GM21360 (cell line): ENCODE data around the gene BECN2.

ENCODE experiments used
- ATAC-seq: cut with Tn5 transposase; IDR thresholded peaks from one replicate; pipeline ENCODE4 v1.9.1; 2021; ENCODE audit warnings: mild to moderate bottlenecking, moderate library complexity; ENCODE audit not compliant: unreplicated experiment

BECN2 gene

DNA sequence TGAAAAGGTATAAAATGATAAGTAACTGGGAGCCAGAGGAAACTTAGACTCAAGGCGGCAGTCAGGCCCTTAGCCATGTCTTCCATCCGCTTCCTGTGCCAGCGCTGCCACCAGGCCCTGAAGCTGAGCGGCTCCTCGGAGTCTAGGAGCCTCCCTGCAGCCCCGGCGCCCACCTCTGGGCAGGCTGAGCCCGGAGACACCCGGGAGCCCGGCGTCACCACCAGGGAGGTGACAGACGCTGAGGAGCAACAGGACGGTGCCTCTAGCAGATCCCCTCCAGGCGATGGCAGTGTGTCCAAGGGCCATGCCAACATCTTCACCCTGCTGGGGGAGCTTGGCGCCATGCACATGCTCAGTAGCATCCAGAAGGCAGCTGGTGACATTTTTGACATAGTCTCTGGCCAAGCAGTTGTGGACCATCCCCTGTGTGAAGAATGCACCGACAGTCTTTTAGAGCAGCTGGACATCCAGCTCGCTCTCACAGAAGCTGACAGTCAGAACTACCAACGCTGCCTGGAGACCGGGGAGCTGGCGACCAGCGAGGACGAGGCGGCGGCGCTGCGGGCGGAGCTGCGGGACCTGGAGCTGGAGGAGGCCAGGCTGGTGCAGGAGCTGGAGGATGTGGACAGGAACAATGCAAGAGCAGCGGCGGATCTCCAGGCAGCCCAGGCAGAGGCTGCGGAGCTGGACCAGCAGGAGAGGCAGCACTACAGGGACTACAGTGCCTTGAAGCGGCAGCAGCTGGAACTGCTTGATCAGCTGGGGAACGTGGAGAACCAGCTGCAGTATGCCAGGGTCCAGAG is at the start of gene BECN2:
Gene BECN2, plus strand, starts transcription at position 76 of the 803 bp plus-strand sequence. Its CDS starts 0 bp downstream, at position 76.
- no peak for ATAC-seq

DNA sequence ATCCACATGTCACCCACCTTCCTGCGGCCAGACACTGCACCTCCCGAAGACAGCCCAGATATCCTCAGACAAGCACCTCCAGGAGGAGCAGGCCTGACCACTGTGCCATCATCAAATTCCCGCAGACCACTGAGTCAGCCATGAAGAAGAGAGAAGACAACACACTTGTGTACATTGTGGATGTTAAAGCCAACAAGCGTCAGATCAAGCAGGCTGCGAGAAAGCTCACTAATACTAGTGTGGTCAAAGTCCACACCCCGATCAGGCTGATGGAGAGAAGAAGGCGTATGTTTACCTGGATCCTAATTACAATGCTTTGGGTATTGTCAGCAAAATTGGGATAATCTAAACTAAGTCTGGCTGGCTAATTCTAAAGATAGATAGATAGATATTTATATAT is 41.4 kb upstream of the BECN2 start:
- no peak for ATAC-seq

DNA sequence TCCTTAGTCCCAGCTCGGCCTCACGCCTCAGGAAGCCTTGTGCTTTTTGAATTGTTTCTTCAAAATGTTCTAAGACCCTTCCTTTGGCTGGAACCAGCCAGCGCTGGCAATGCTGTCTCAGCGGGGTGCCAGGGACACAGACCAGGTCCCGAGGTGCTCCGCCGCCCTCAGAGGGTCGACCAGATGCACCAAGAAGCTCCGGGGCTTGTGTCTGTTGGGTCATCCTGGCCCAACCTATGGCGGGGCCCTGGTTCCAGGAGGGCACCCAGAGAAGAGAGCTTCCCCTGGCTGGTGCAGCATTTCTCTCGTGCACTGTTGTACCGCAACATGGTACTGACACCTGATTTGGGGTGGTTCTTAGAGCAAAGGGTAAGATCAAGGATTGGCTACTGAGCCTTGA is 40.1 kb upstream of the BECN2 start:
- ATAC-seq, result no peak

DNA sequence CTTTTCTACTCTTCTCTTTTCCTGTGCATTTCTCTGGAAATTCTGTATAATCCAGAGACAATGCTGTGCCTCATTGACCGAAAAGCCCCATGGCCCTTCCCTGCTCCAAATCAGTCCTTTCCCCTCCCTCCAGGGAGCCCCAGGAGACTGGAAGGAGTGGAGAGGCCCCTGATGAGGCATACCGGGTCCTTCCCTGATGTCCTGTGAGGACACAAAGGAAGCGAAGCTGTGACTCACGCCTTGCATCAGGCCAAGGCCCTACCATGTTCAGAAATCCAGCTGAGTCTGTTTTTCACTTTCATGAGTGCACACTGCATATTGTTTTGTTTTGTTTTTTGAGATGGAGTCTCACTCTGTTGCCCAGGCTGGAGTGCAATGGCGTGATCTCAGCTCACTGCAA is 38.7 kb upstream of the BECN2 start:
- no peak for ATAC-seq

GRCh38 chr1:241924080-241924808 is 33.3 kb upstream of the BECN2 start:
- no peak for ATAC-seq

DNA sequence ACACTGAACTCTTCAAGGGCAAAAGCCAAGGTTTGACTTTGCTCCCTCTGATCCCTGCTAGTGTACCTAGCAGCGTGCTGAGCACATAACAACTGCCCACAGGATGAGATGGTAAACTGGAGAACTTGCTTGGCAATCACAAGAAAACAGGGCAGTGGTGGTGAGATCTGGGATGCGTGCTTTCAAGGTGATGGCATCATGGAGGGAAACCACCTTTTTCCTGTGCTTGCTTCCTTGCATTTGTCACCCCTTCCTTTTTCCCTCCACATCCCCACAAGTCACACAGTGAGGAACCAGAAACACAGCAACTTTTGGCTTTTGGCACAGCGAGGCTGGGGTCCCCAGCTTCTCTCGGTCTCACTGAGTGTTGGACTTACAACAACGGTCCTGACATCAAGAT is 31.4 kb upstream of the BECN2 start:
- no peak for ATAC-seq

- ATAC-seq, result no peak
Measured at GRCh38 chr1:241927321-241927720, 30.2 kb upstream of the BECN2 start.

DNA sequence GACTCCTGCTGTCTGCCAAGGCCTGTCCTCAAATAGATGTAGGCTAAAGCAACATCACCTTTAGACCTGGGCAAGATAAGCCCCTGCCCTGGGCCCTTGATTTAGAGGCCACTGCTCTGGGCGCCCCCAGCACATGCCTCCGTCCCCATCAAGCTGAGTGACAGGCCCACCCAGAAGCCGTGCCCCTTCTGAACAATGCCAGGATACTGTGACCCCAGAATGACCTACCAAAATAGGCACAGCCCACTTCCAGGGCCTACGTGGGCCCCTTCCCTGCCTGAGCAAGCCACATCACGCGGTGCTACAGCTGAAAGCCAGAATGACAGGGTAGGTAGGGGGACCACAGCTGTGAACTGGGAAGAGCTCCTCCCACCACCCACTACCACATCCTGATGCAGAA is 24.7 kb upstream of the BECN2 start:
- no peak for ATAC-seq

DNA sequence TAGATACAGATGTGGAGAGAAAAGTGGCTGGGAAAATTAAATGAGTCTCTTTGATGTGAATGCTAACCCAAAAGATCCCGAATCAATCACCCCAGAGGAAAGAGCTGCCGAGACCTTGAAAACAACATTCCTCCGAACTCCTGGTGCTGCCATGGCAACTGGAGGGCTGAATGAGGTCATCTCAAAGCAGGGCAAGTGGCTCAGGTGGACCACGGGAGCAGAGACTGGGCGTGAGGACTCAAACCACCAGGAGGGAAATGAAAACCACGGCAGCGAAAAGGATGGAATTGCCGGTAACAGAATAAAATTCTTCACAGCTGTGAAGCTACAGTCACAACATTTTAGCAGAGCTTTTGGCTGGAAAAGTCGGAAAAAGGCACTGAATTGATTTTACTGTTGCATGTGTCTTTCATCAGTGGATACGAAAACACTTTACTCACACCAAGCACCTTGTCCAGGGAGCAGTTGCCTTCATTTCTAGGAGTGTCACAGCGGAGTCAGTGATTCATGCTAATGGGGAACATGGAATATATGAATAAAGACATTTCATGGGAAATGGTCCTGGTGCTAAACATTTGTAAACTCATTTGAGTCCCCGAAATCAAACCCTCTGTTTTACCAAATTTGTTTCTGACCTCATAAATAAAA is 23.2 kb upstream of the BECN2 start:
- ATAC-seq, result no peak

DNA sequence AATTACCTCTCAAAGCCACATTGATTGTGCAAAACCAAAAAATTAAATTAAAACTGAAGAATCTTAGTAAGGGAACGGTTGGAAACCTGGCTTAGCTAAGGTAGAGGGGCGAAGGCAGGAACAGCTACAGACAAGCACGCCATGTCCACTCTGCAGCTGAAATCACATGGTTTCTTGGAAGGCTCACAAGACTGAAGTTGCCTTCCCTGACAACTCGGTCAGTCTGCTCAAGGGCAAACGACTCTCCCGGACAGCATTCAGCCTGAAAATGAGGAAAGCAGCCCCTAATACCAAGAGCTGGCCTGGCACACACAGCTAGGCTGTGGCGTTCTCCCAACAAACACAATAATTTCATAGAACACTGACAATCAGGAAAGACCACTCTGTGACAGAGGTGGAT is 22.7 kb upstream of the BECN2 start:
- ATAC-seq, result no peak

DNA sequence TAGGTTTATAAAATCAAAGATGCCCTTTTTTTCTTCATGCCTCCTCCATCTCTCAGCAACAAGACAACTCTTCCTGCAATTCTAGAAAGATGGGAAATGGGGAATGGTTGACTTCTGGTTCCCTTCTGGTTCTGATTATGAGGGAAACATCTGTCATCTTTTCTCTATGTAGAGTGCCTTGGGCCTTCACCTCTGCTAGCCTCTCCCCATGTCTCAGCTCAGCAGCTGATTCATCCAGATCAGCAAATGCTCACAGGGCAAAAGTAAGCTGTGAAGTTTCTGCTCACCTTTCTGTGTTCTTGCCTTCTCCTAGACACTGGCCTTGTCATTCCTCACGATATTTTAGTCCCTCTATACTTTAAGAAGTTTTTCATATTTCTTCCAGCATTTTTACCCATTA is 17.8 kb upstream of the BECN2 start:
- ATAC-seq, result no peak

GRCh38 chr1:241942738-241943137 is 14.8 kb upstream of the BECN2 start:
- ATAC-seq, result no peak

DNA sequence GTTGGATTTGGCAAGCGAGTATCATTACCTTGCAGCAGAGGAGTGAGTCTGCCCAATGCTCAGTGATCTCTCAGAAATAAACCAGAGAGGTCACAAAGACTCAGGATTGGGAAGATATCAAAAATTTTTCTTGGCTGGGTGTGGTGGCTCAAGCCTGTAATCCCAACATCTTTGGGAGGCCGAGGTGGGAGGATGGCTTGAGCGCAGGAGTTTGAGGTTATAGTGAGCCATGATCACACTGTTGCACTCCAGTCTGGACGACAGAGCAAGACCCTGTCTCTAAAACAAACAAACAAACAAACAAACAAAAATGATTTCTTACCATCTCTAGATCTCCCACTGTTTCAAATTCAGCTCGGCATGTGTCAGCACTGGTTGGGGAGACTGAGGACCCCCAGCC is 13.3 kb upstream of the BECN2 start:
- no peak for ATAC-seq

DNA sequence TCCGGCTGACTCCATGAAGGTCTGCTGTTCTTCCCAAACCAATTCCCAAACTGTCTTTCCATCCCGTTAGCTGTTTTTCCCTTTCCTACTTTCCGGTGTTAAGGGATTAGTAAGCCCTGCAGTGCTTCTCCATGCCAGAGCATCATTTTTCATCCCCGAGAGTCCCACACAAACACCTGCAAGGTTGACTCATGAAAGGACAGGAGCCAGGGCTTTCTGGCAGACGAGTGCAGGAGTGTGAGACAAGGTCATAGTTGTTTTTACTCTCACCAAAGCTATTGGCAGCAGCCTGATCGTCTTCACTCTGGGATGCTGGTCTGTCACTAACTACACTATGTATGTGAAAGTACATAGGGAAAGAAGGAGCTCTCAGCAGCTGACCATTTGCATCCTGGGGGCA is 10.2 kb upstream of the BECN2 start:
- ATAC-seq, result no peak

DNA sequence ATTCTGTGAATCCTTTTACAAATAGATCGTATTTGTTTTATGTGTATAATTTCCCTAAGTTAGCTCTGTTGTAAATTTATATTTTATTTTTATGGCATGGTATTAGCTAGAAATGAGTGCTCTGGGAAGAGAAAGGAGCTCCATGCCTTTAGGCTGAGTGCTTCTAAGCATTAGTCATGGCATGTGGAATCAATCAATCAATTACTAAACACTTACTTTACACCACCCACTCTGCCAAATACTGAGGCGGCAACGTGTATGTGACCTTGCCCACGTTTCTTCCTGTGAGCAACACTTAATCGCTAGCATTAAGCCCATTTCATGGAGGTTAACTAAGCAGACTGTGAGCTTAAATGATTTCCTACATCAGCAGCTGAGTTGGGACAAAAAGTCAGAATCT is 7.2 kb upstream of the BECN2 start:
- ATAC-seq, result no peak

DNA sequence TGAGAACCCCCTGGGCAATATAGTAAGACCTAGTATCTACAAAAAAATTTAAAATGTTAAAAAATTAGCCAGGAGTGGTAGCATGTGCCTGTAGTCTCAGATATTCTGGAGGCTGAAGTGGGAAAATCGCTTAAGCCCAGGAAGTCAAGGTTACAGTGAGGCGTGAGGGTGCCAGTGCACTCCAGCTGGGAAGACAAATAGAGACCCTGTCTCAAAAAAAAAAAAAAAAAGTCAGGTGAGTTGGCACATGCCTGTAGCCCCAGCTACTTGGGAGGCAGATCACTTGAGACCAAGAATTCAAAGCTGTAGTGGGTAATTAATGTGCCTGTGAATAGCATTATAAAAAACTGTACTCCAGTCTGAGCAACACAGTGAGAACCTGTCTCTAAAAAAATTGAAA is 4.6 kb downstream of the BECN2 start:
- no peak for ATAC-seq

DNA sequence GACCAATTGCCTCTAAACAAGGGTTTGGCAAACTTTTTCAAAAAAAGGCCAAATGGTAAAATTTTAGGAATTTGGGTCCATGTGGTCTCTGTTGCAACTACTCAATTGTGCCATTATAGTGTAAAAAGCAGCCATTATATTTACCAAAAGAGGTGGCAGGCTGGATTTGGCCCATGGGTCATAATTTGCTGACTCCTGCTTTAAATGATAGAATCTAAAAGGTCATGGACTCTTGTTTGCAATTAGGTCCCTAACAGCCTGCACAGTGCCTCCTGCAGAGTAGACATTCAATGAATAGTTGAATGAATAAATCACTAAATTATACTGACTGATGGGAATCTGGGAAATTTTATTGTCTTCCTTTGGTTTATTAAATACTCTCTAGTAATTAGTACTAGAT is 6.2 kb downstream of the BECN2 start:
- no peak for ATAC-seq

GRCh38 chr1:241964550-241965282 is 7.1 kb downstream of the BECN2 start:
- ATAC-seq, result no peak

DNA sequence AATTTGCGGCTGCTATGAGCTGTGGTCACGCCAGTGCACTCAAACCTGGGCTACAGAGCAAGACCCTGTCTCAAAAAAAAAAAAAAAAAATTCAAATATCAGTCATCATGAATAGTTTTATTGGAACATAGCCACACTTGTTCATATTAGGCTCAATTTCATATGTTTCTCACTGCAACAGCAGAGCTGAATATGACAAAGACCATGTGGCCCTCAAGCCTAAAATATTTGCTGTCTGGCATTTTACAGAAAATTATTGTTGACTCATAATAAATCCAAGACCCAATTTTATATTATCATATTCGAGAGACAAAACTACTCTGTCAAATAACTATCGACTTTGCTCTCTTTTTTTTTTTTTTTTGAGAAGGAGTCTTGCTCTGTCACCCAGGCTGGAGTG is 11.0 kb downstream of the BECN2 start:
- no peak for ATAC-seq

DNA sequence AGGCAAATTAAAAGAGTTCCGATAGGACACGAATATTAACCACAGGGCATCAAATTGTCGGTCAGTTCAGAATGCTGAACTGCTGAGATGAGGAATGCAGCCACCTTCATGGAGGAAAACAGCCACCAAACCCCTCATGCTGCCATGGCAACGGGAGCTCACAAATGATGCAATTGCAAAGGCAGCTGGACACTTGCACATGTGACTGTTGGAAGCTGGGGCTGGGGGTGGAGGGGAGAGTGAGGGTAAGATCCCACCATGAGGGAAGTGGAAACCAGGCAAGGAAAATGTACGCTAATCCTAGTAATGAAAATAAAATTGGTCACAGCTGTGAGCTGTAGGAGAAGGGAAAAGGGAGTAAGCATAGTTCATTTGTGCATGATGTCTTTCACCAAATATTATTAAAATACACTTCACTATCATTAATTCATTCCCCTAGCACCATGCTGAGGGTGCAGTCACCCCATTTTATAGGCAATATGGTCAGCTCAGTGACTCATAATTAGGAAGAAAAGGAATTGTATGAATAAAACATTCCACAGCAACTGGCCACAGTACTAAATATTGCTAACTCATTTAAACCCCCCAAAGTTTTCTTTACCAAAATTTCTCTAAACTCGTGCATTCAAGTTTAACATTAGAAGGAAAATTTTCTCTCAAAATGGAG is 15.3 kb downstream of the BECN2 start:
- no peak for ATAC-seq

GRCh38 chr1:241976229-241976628 is 18.7 kb downstream of the BECN2 start:
- ATAC-seq, result no peak
